ENCODE data around the gene CAMSAP2.
"Not testable (repeated sequence)": the region's sequence is repeated elsewhere in the genome, so short reads cannot be mapped to it uniquely, and the experiment has no call there.

The CAMSAP2 gene

GRCh38 chr1:200738949-200739651 lies 407 bp downstream of the CAMSAP2 start:
- FAIRE-seq (peak; percentile 28), DNase-seq (ENCODE audit: insufficient read length, low spot score) (peak; percentile 74)

- FAIRE-seq, result no peak
- DNase-seq (ENCODE audit: insufficient read length, low spot score), result no peak
These were observed 1.2 kb downstream of the CAMSAP2 start for GRCh38 chr1:200739702-200740570.

- no peak for FAIRE-seq
- no peak for DNase-seq (ENCODE audit: insufficient read length, low spot score)
These were observed 2.0 kb downstream of the CAMSAP2 start for GRCh38 chr1:200740571-200741208.

GRCh38 chr1:200741551-200742207 lies 3.0 kb downstream of the CAMSAP2 start:
- DNase-seq (ENCODE audit: insufficient read length, low spot score), result no peak
- FAIRE-seq, result no peak

GRCh38 chr1:200744143-200744542 lies 5.5 kb downstream of the CAMSAP2 start:
- no peak for FAIRE-seq

GRCh38 chr1:200749090-200749489 lies 10.4 kb downstream of the CAMSAP2 start:
- FAIRE-seq, result no peak
- no peak for DNase-seq (ENCODE audit: insufficient read length, low spot score)

More at GRCh38 chr1:200744143-200744542, 5.5 kb downstream of the CAMSAP2 start:
- no peak for DNase-seq (ENCODE audit: insufficient read length, low spot score)

- DNase-seq (ENCODE audit: insufficient read length, low spot score); FAIRE-seq: not testable (repeated sequence)
These were observed 12.1 kb downstream of the CAMSAP2 start for GRCh38 chr1:200750749-200751148.

GRCh38 chr1:200751717-200752116 lies 13.0 kb downstream of the CAMSAP2 start:
- FAIRE-seq, result no peak
- no peak for DNase-seq (ENCODE audit: insufficient read length, low spot score)

- FAIRE-seq, result no peak
- no peak for DNase-seq (ENCODE audit: insufficient read length, low spot score)
These were observed 15.0 kb downstream of the CAMSAP2 start for GRCh38 chr1:200753650-200754198.

GRCh38 chr1:200755456-200755855 lies 16.8 kb downstream of the CAMSAP2 start:
- DNase-seq (ENCODE audit: insufficient read length, low spot score), result no peak
- no peak for FAIRE-seq

- DNase-seq (ENCODE audit: insufficient read length, low spot score) (no peak), FAIRE-seq (no peak)
These were observed 23.4 kb downstream of the CAMSAP2 start for GRCh38 chr1:200762089-200762488.

GRCh38 chr1:200767321-200767720 lies 28.6 kb downstream of the CAMSAP2 start:
- DNase-seq (ENCODE audit: insufficient read length, low spot score) (no peak), FAIRE-seq (no peak)

GRCh38 chr1:200771625-200772555 lies 33.2 kb downstream of the CAMSAP2 start:
- DNase-seq (ENCODE audit: insufficient read length, low spot score) (no peak), FAIRE-seq (no peak)

- DNase-seq (ENCODE audit: insufficient read length, low spot score) (no peak), FAIRE-seq (no peak)
These were observed 35.6 kb downstream of the CAMSAP2 start for GRCh38 chr1:200774311-200774710.

- FAIRE-seq, result no peak
- DNase-seq (ENCODE audit: insufficient read length, low spot score), result no peak
These were observed 36.2 kb downstream of the CAMSAP2 start for GRCh38 chr1:200774735-200775444.

- DNase-seq (ENCODE audit: insufficient read length, low spot score) (no peak), FAIRE-seq (no peak)
These were observed 37.2 kb downstream of the CAMSAP2 start for GRCh38 chr1:200775850-200776249.

- no peak for FAIRE-seq
- no peak for DNase-seq (ENCODE audit: insufficient read length, low spot score)
These were observed 38.3 kb downstream of the CAMSAP2 start for GRCh38 chr1:200776949-200777348.

- FAIRE-seq, result no peak
- DNase-seq (ENCODE audit: insufficient read length, low spot score), result no peak
These were observed 40.1 kb downstream of the CAMSAP2 start for GRCh38 chr1:200778766-200779165.

GRCh38 chr1:200779326-200779725 lies 40.6 kb downstream of the CAMSAP2 start:
- DNase-seq (ENCODE audit: insufficient read length, low spot score), result no peak
- FAIRE-seq, result no peak

All from HTR-8/SVneo (cell line).